Fibroblast of lung (primary cell): ENCODE data around the gene FAAP20. TPM values are rescaled to one million over a fixed set of nuclear protein-coding genes. Genes with fewer than 3 reads are reported as not detected.
A peak's percentile ranks its signal among the peaks of the same experiment; 100 is the strongest.

Source experiments
- DNase-seq, 2 donors: peaks; one replicate each; pipeline versions ENCODE4 v3.0.0 to v3.0.0-alpha.2; 2010; ENCODE audit warnings: low read depth in 2 of 2
- H2AFZ ChIP-seq: 2 replicates; pipeline ENCODE4 v1.5.1; 2012; ENCODE audit warnings: low read length, control low read depth, inconsistent platforms
- H3K27ac ChIP-seq: 2 replicates; pipeline ENCODE4 v1.5.1; 2011; ENCODE audit warnings: low read length, control low read depth; ENCODE audit not compliant: insufficient read depth
- H3K27me3 ChIP-seq: 2 replicates; pipeline ENCODE4 v1.5.1; 2011; ENCODE audit warnings: mild to moderate bottlenecking, low read length; ENCODE audit not compliant: control insufficient read depth, insufficient read depth
- H3K36me3 ChIP-seq: 2 replicates; pipeline ENCODE4 v1.5.1; 2011; ENCODE audit warnings: low read length; ENCODE audit not compliant: control insufficient read depth, insufficient read depth
- H3K4me1 ChIP-seq: 2 replicates; pipeline ENCODE4 v1.5.1; 2011; ENCODE audit warnings: low read length; ENCODE audit not compliant: control insufficient read depth, insufficient read depth; ENCODE audit errors: extremely low read depth
- H3K4me2 ChIP-seq: 2 replicates; pipeline ENCODE4 v1.5.1; 2011; ENCODE audit warnings: low read length, control low read depth; ENCODE audit not compliant: insufficient read depth; ENCODE audit errors: extremely low read depth
- H3K4me3 ChIP-seq, 4 experiments: fragments of 200-600 bp in 1 of 4; sonication (generic) in 1 of 4; replicated peaks in 1 of 4; 2 replicates each; pipeline ENCODE4 v1.5.1; 2011 to 2016; ENCODE audit warnings: low read length in 4 of 4, low read depth in 3 of 4, mild to moderate bottlenecking in 3 of 4, control low read depth in 2 of 4, inconsistent platforms in 1 of 4, mixed read lengths in 1 of 4; ENCODE audit not compliant: insufficient read depth in 1 of 4; ENCODE audit errors: control extremely low read depth in 1 of 4
- H3K79me2 ChIP-seq: 2 replicates; pipeline ENCODE4 v1.5.1; 2012; ENCODE audit warnings: mild to moderate bottlenecking, low read length, inconsistent platforms; ENCODE audit not compliant: control insufficient read depth, insufficient read depth
- H3K9ac ChIP-seq: 2 replicates; pipeline ENCODE4 v1.5.1; 2011; ENCODE audit warnings: mild to moderate bottlenecking, low read length, control low read depth; ENCODE audit not compliant: insufficient read depth
- H3K9me3 ChIP-seq: 2 replicates; pipeline ENCODE4 v1.5.1; 2012; ENCODE audit warnings: low read depth, low read length; ENCODE audit not compliant: control insufficient read depth, insufficient read depth
- H4K20me1 ChIP-seq: 2 replicates; pipeline ENCODE4 v1.5.1; 2011; ENCODE audit warnings: low read length; ENCODE audit not compliant: control insufficient read depth, insufficient read depth; ENCODE audit errors: extremely low read depth
- EZH2 ChIP-seq: IDR thresholded peaks from 2 replicates; pipeline ENCODE4 v1.5.1; 2012; ENCODE audit warnings: low read length, control low read depth, mild to moderate bottlenecking; ENCODE audit errors: missing control alignments
- polyA plus RNA-seq, 2 donors: library from polyadenylated mRNA; depleted of rRNA in 1 of 2; stranded (reverse) in 1 of 2; unstranded in 1 of 2; fragments of >200 nt; gene quantifications; 2 replicates each; pipeline ENCODE4 v1.2.1, GENCODE V29; 2011 to 2012; ENCODE audit warnings: missing spikeins in 1 of 2
- total RNA-seq: library from RNA; depleted of rRNA; stranded (reverse); fragments of >200 nt; gene quantifications from 2 replicates; pipeline ENCODE4 v1.2.1, GENCODE V29; 2014
- TF ChIP-seq, protein P1 (sequence below), 2 donors: IDR thresholded peaks in 1 of 2; conservative IDR thresholded peaks in 1 of 2; 1 replicate in 1 of 2; 2 replicates in 1 of 2; pipeline ENCODE4 v1.5.1; 2011 to 2012; ENCODE audit warnings: low read length in 2 of 2, control low read depth in 1 of 2, inconsistent platforms in 1 of 2, low read depth in 1 of 2, mild to moderate bottlenecking in 1 of 2

The FAAP20 gene
- total and polyA plus RNA-seq, 2 donors (not counting 1 experiment from before 2014, with no cell fraction given): 8.2 to 21.5 TPM

DNA sequence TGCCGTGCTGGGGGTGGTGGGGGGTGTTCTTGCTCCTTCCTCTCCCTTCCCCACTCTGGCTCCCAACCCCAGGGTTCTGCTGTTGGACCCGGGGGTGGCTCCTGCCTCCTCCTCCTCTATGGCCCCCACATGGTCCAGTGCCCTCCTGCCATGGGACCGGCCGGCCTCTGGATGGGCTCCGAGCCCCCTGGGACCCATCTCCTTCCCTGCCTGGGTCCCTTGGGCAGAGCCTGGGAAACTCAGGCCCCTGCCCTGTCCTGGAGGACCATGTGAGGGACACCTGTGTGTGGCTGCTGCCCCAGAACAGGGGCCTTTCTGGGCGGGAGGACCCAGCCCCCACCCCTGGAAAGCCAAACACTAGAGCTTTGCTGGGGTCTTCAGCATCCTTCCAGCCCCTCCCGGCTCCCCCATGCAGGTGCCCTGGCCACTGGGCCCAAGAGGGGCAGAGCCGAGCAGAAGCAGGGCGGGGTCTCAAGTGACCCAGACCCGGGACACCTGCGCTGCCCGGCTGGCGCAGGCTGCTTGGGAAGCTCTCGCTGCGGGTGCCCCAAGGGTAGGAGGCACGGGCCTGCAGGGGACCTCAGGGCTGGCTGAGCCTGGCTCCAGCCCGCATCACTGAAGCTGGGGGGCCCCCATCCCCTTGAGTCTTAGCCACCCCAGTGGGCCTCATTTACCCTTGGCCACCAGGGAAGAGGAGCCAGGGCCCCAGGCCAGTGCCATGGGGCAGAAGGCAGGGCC lies 2.5 kb upstream of the FAAP20 start:
- Histone ChIP-seq H3K9ac (no peak overlapping the region), H4K20me1 (no peaks in the 10 kb centered on the region), H3K36me3 (peaks cover 2% of the 10 kb centered on the region), H3K27me3 (no peaks in the 10 kb centered on the region), H2AFZ (no peak overlapping the region), H3K4me2 (no peak overlapping the region), H3K4me3 (no peak overlapping the region), H3K4me1 (peaks cover 10% of the 10 kb centered on the region), H3K79me2 (peaks cover 10% of the 10 kb centered on the region), H3K9me3 (no peaks in the 10 kb centered on the region), H3K27ac (no peak overlapping the region)
- DNase-seq: no peak
- TF ChIP-seq, protein P1, sequence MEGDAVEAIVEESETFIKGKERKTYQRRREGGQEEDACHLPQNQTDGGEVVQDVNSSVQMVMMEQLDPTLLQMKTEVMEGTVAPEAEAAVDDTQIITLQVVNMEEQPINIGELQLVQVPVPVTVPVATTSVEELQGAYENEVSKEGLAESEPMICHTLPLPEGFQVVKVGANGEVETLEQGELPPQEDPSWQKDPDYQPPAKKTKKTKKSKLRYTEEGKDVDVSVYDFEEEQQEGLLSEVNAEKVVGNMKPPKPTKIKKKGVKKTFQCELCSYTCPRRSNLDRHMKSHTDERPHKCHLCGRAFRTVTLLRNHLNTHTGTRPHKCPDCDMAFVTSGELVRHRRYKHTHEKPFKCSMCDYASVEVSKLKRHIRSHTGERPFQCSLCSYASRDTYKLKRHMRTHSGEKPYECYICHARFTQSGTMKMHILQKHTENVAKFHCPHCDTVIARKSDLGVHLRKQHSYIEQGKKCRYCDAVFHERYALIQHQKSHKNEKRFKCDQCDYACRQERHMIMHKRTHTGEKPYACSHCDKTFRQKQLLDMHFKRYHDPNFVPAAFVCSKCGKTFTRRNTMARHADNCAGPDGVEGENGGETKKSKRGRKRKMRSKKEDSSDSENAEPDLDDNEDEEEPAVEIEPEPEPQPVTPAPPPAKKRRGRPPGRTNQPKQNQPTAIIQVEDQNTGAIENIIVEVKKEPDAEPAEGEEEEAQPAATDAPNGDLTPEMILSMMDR (conservative IDR thresholded peaks at IDR 0.05 in 1 of 2, IDR thresholded peaks at IDR 0.05 in 1 of 2; ENCODE audit: low read depth in 1 of 2, low read length in 2 of 2): no peak
- TF ChIP-seq EZH2: no peak

DNA sequence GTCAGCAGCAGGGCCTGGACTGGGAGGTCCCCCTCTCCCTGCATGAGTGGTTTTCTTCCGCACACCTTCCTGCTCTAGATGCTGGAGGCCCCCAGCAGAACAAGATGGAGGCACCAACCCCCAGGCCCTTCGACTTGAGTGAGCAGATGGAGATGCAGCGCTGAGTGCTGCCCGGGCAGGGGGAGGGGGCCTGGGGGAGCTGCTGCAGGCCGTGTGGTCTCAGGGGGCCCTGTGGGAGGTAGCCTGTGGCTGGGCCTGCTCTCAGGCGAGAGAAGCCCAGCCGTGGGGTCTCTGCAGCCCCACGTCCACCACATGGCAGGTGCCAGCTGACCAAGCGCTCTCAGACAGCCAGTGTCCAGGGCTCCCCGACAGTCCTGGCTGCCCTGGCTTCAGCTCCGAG lies 1.2 kb upstream of the FAAP20 start:
- Histone ChIP-seq H3K27me3 (no peaks in the 10 kb centered on the region), H3K27ac (no peak overlapping the region), H4K20me1 (no peaks in the 10 kb centered on the region), H3K4me3 (no peak overlapping the region), H2AFZ (no peak overlapping the region), H3K4me1 (peaks cover 15% of the 10 kb centered on the region), H3K79me2 (peaks cover 19% of the 10 kb centered on the region), H3K9me3 (no peaks in the 10 kb centered on the region), H3K36me3 (peaks cover 2% of the 10 kb centered on the region), H3K9ac (no peak overlapping the region), H3K4me2 (no peak overlapping the region)
- no peak for TF ChIP-seq EZH2
- DNase-seq: no peak

DNA sequence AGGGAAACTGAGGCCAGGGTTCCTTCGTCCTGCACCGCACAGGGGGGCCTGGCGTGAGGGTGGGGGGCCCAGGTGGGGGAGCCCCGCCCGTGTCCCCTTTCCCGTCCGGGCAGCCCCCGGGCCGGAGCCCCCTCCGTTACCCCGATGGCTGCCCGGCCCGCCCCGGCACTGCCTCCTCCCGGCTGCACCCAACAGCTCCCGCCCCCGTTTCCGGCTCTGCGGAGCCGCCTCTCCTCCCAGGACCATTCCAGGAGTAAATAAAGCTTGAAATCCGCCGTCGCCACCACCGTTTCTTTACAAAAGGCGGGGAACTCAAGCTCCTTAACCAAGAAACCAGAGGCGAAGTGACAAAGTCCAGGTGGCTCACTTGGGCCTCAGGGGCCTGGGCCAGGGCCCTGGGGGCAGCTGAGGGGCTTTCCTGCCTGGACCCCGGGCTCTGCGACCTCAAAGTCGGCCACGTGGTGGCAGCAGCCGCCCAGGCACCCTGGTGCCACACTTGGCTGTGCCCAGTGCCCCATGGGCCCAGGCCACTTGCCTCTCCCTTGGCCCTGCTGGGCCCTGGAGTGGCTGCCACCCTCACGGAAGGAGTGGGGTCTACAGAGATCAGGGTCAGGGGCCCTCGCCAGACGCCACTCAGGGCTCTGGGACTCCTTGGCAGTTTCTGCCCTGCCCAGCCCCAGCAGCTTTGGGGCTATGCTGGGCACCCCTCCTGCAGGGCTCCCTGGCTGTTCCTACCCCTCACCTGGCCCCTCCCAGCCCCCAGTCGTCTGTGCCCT lies 514 bp upstream of the FAAP20 start:
- Histone ChIP-seq H3K4me1 (peaks cover 20% of the 10 kb centered on the region), H3K27me3 (no peaks in the 10 kb centered on the region), H2AFZ (peak overlapping the region; percentile 58), H3K79me2 (peaks cover 22% of the 10 kb centered on the region), H3K36me3 (peaks cover 2% of the 10 kb centered on the region), H4K20me1 (no peaks in the 10 kb centered on the region), H3K9ac (peak overlapping the region; percentile 72), H3K9me3 (no peaks in the 10 kb centered on the region), H3K4me3 (peak overlapping the region; percentile 29 to 67 (median 65)), H3K4me2 (peak overlapping the region; percentile 77), H3K27ac (peak overlapping the region; percentile 78)
- no peak for TF ChIP-seq EZH2
- TF ChIP-seq, protein P1 (conservative IDR thresholded peaks at IDR 0.05 in 1 of 2, IDR thresholded peaks at IDR 0.05 in 1 of 2; ENCODE audit: low read depth in 1 of 2, low read length in 2 of 2): peak; percentile 80 to 81
- DNase-seq: peak; percentile 79 to 84
